ENCODE data around the gene NHERF2.

The NHERF2 gene

GRCh38 chr16:1983544-1984346 lies 43.0 kb upstream of the NHERF2 start, which contains the start of gene GFER:
Gene GFER, plus strand, starts transcription at chr16:1984193. Its CDS starts 26 bp downstream, at chr16:1984219.
- POLR2A ChIA-PET: interaction anchor here (0.7 to 9.2 kb wide), 5 partner anchors 8 to 172 kb away, joined by 3 to 88 read pairs (median 8); partner anchors contain the start of genes RNF151, RPS2, TBL3 and TRAF7
- TF ChIP-seq FOXK2 (IDR thresholded peaks at IDR 0.05) (no peak), FOXA1 (IDR thresholded peaks at IDR 0.05) (no peak), ZNF384 (IDR thresholded peaks at IDR 0.05) (no peak), LEF1 (IDR thresholded peaks at IDR 0.05; ENCODE audit: borderline replicate concordance) (peak; percentile 74; the same call in 1 of the 2 replicates), BHLHE40 (IDR thresholded peaks at IDR 0.05; ENCODE audit: borderline replicate concordance) (no peak), SUZ12 (IDR thresholded peaks at IDR 0.05) (no peak), NFRKB (IDR thresholded peaks at IDR 0.05) (no peak), PKNOX1 (IDR thresholded peaks at IDR 0.05) (no peak), ARNT (IDR thresholded peaks at IDR 0.05) (peak; percentile 42; the same call in 1 of the 2 replicates), SP1 (IDR thresholded peaks at IDR 0.05) (no peak), TARDBP (IDR thresholded peaks at IDR 0.05) (peak; percentile 38; the same call in 1 of the 2 replicates), FOXM1 (IDR thresholded peaks at IDR 0.05; ENCODE audit: borderline replicate concordance) (peak; percentile 59; the same call in 1 of the 2 replicates), L3MBTL2 (conservative IDR thresholded peaks at IDR 0.05) (no peak; the same call in 1 of the 2 replicates), CTBP1 (IDR thresholded peaks at IDR 0.05; ENCODE audit: borderline replicate concordance) (0 out of 2 replicates have a peak, but pooled peaks have one; percentile 36), HDGF (IDR thresholded peaks at IDR 0.05; ENCODE audit: borderline replicate concordance) (no peak), ELF4 (IDR thresholded peaks at IDR 0.05) (no peak)
- CTCF ChIA-PET: no interaction called here
- peak; percentile 93 for DNase-seq (ENCODE audit: extremely low spot score)

GRCh38 chr16:1984347-1985225 lies 42.1 kb upstream of the NHERF2 start:
- POLR2A ChIA-PET: interaction anchor here (0.7 to 9.2 kb wide), 7 partner anchors 9 to 171 kb away, joined by 3 to 88 read pairs (median 6); partner anchors contain the start of genes RNF151, RPS2, TBL3 and TRAF7
- TF ChIP-seq HDGF (IDR thresholded peaks at IDR 0.05; ENCODE audit: borderline replicate concordance) (no peak), CTBP1 (IDR thresholded peaks at IDR 0.05; ENCODE audit: borderline replicate concordance) (no peak), ZNF384 (IDR thresholded peaks at IDR 0.05) (no peak), LEF1 (IDR thresholded peaks at IDR 0.05; ENCODE audit: borderline replicate concordance) (0 out of 2 replicates have a peak, but pooled peaks have one; percentile 0), L3MBTL2 (conservative IDR thresholded peaks at IDR 0.05) (no peak), FOXA1 (IDR thresholded peaks at IDR 0.05) (no peak), ELF4 (IDR thresholded peaks at IDR 0.05) (no peak), SP1 (IDR thresholded peaks at IDR 0.05) (no peak)
- DNase-seq (ENCODE audit: extremely low spot score): no peak
- CTCF ChIA-PET: no interaction called here

GRCh38 chr16:1985466-1986150 lies 41.1 kb upstream of the NHERF2 start:
- POLR2A ChIA-PET: interaction anchor here (0.9 to 9.2 kb wide), 5 partner anchors 8 to 170 kb away, joined by 3 to 88 read pairs (median 8); partner anchors contain the start of genes RNF151, RPS2, TBL3 and TRAF7
- CTCF ChIA-PET: no interaction called here
- no peak for DNase-seq (ENCODE audit: extremely low spot score)
- TF ChIP-seq HDGF (IDR thresholded peaks at IDR 0.05; ENCODE audit: borderline replicate concordance): no peak
- no peak for TF ChIP-seq ZNF384 (IDR thresholded peaks at IDR 0.05)
- no peak for TF ChIP-seq FOXK2 (IDR thresholded peaks at IDR 0.05)
- no peak for TF ChIP-seq NFRKB (IDR thresholded peaks at IDR 0.05)

GRCh38 chr16:1987198-1987597 lies 39.5 kb upstream of the NHERF2 start:
- TF ChIP-seq FOXA1 (IDR thresholded peaks at IDR 0.05) (no peak), FOXM1 (IDR thresholded peaks at IDR 0.05; ENCODE audit: borderline replicate concordance) (no peak), CTBP1 (IDR thresholded peaks at IDR 0.05; ENCODE audit: borderline replicate concordance) (no peak), L3MBTL2 (conservative IDR thresholded peaks at IDR 0.05) (no peak), TARDBP (IDR thresholded peaks at IDR 0.05) (no peak), HDGF (IDR thresholded peaks at IDR 0.05; ENCODE audit: borderline replicate concordance) (no peak)
- DNase-seq (ENCODE audit: extremely low spot score): no peak
- CTCF ChIA-PET: interaction anchor here (1.3 kb wide), 1 partner anchor 17 kb away, joined by 6 read pairs; no protein-coding TSS in a partner anchor
- POLR2A ChIA-PET: interaction anchor here (9.2 kb wide), 1 partner anchor 22 kb away, joined by 88 read pairs; the partner anchor contains the start of genes RNF151 and RPS2

GRCh38 chr16:1989209-1990100 lies 37.2 kb upstream of the NHERF2 start, which contains the start of gene SYNGR3:
Gene SYNGR3, plus strand, starts transcription at chr16:1989970. Its CDS starts 133 bp downstream, at chr16:1990103.
- no peak for DNase-seq (ENCODE audit: extremely low spot score)
- ChIA-PET POLR2A (interaction anchor here (1.1 to 1.2 kb wide), 2 partner anchors 8 to 18 kb away, joined by 3 read pairs; no protein-coding TSS in a partner anchor), CTCF (no interaction called here)
- no peak for TF ChIP-seq LEF1 (IDR thresholded peaks at IDR 0.05; ENCODE audit: borderline replicate concordance)
- TF ChIP-seq TARDBP (IDR thresholded peaks at IDR 0.05): no peak
- TF ChIP-seq L3MBTL2 (conservative IDR thresholded peaks at IDR 0.05): no peak
- no peak for TF ChIP-seq BHLHE40 (IDR thresholded peaks at IDR 0.05; ENCODE audit: borderline replicate concordance)
- TF ChIP-seq ZNF384 (IDR thresholded peaks at IDR 0.05): no peak
- no peak for TF ChIP-seq FOXK2 (IDR thresholded peaks at IDR 0.05)
- TF ChIP-seq SUZ12 (IDR thresholded peaks at IDR 0.05): no peak
- TF ChIP-seq FOXM1 (IDR thresholded peaks at IDR 0.05; ENCODE audit: borderline replicate concordance): no peak
- no peak for TF ChIP-seq PKNOX1 (IDR thresholded peaks at IDR 0.05)
- TF ChIP-seq NFRKB (IDR thresholded peaks at IDR 0.05): no peak
- TF ChIP-seq CTBP1 (IDR thresholded peaks at IDR 0.05; ENCODE audit: borderline replicate concordance): no peak
- TF ChIP-seq SP1 (IDR thresholded peaks at IDR 0.05): no peak
- TF ChIP-seq FOXA1 (IDR thresholded peaks at IDR 0.05): no peak
- no peak for TF ChIP-seq ARNT (IDR thresholded peaks at IDR 0.05)
- no peak for TF ChIP-seq HDGF (IDR thresholded peaks at IDR 0.05; ENCODE audit: borderline replicate concordance)
- no peak for TF ChIP-seq ELF4 (IDR thresholded peaks at IDR 0.05)
